Putamen (tissue), 1 donor: ENCODE data around the gene NFKBIL1.
"Not testable (repeated sequence)": the region's sequence is repeated elsewhere in the genome, so short reads cannot be mapped to it uniquely, and the experiment has no call there.

ENCODE experiments used
- DNase-seq: peaks from one replicate; pipeline ENCODE4 v3.0.0-alpha.2; 2016; ENCODE audit warnings: low spot score

Gene NFKBIL1

GRCh38 chr6:31546958-31547726 is at the start of gene NFKBIL1:
Gene NFKBIL1, plus strand, starts transcription at chr6:31547608. Its CDS starts 87 bp downstream, at chr6:31547695.
- DNase-seq: peak; percentile 98

DNA sequence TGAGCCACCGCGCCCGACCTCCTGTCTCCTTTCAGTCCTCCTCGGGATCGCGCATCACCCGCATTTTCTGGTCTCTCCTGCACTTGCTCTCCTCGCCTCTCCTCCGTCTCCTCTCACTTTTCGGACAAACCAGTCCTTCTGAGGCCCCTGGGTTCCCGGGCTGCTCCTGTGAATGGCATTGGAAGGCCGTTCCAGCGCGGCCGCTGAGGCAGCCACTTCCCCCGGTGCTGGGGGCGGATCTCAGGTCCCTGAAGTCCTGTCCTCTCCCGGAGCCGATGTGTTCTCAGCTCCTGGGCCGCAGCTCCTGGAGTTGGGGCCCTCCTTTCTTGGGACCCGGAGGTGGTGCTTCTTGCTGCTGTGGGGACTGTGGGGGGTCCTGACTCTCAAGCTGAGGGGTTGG is 48.7 kb upstream of the NFKBIL1 start:
- no peak for DNase-seq

DNA sequence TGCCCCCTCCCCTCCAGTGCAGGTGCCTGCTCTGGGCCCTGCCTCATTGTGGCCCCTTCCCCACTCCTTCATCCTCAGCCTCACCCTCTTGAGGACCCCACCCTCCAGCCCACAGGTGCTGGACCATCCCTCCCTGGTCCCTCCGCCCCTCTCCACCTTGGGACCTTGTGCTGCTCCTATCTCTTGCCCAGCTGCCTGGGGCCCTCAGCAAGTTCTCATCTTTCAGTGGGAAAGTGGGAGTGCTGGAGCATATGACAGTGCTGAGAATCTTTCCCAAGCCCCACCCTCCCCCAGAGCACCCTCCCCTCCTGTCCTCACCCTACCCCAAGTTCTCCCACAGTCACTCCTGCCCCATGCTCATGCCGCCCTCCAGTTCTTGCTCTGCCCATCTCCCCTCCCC is 47.8 kb upstream of the NFKBIL1 start:
- not testable (repeated sequence) for DNase-seq

GRCh38 chr6:31502586-31502985 is 44.8 kb upstream of the NFKBIL1 start:
- DNase-seq: no peak

- DNase-seq: not testable (repeated sequence)
These were observed 38.4 kb upstream of the NFKBIL1 start for GRCh38 chr6:31509036-31509435.

- DNase-seq: no peak
These were observed 37.4 kb upstream of the NFKBIL1 start for GRCh38 chr6:31510007-31510406.

DNA sequence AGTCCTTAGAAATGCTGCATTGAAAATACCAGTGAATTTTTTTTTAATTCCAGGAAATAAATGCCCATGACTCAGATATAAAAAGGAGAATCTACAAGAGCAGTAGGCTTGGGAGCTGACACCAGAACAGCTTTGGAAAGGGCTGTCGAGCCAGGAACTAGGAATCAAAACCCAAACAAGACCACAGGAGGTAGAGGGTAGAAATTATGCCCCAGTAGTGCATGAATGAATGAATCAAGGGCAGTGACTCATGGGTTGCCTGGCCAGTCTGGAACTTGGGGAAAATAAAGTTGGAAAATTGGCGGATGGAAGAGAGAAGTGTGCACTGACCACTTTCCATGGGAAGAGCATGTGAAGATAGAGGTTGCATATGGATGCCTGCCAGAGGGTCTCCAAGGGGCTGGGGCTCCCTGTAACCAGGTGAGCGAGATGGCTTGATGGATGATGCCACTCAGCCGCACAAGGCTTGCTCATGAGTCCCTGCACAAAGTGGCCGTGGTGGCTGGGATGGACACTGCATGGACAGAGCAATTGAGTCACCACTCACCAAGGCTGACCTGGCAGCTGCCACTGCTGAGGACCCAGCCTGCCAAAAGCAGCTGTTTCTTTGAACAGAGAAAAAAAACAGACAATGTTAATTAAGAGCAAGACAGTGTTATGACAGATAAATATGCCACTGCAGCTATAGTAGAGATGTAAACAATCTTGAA is 33.8 kb upstream of the NFKBIL1 start:
- DNase-seq: no peak

- no peak for DNase-seq
These were observed 25.6 kb upstream of the NFKBIL1 start for GRCh38 chr6:31521835-31522234.

- DNase-seq: no peak
These were observed 21.9 kb upstream of the NFKBIL1 start for GRCh38 chr6:31525553-31525931.

GRCh38 chr6:31525932-31526591 is 21.3 kb upstream of the NFKBIL1 start:
- DNase-seq: no peak

DNA sequence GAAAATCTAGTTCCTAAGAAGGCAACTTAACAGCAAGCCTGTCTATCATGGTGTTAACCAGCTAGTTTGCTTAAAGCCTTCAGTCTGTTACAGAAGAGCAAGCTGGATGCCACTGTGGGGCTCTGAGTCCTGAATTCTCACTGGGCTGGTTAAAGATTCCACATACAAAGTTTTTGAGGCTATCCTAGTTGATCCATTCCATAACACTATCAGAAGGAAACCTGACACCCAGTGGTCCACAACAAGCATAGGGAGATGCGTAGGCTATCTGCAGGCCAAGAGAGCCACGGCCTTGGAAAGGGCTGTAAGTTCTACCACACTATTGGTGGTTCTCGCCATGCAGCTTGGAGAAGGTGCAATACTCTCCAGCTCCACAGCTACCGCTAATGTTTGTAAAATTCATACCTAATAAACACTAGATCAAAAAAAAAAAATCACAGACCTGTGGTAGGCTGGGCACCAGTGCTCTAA is 19.1 kb upstream of the NFKBIL1 start:
- DNase-seq: no peak

DNA sequence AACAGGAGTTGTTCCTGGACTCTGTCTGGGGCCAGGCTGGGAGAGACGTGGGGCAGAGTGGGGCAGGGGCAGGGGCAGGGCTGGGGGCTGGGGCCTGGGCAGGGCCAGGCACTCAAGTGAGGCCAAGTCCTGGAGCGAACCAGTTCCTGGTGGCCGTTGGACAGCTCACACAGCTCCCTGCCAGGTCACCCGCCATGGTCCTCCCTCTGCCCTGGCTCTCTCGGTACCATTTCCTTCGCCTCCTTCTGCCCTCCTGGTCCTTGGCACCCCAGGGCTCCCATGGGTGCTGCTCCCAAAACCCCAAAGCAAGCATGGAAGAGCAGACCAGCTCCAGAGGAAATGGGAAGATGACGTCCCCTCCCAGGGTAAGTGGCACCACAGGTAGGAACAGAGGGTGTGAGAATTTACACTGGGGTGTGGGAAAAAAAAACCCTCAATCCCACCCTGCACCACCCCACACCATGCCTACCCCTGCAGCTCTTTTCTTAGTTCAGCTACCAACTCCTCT is 18.5 kb upstream of the NFKBIL1 start, which contains the start of gene MCCD1:
MCCD1 (plus strand) TSS at position 142 of the 508 bp plus-strand sequence; CDS start at position 195, 53 bp downstream.
- no peak for DNase-seq

DNA sequence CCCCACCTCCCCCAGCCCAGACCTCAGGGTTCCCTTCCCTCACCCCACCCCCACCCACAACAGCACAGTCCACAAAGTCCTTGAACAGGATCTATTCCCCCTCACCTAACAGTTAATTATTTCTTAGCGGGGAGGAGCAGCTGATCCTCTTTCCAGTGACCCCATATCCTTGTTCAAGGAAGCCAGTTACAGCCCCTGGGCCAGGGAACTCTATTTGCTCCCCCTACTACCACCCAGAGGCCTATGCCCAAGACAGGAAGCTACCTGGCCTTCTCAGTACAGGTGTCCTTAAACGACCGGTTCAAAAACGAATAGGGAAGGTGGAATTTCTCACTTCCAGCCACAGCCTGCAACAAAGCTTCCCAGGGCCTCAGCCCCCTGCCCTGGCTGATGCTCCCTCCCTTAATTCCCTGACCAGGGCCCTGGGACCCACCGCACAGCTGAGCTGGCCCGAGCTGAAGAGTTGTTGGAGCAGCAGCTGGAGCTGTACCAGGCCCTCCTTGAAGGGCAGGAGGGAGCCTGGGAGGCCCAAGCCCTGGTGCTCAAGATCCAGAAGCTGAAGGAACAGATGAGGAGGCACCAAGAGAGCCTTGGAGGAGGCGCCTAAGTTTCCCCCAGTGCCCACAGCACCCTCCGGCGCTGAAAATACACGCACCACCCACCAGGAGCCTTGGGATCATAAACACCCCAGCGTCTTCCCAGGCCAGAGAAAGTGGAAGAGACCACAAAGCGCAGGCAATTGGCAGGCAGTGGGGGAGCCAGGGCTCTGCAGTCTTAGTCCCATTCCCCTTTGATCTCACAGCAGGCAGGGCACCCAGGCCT is 17.9 kb upstream of the NFKBIL1 start:
- no peak for DNase-seq

GRCh38 chr6:31530659-31531058 is 16.7 kb upstream of the NFKBIL1 start:
- no peak for DNase-seq

DNA sequence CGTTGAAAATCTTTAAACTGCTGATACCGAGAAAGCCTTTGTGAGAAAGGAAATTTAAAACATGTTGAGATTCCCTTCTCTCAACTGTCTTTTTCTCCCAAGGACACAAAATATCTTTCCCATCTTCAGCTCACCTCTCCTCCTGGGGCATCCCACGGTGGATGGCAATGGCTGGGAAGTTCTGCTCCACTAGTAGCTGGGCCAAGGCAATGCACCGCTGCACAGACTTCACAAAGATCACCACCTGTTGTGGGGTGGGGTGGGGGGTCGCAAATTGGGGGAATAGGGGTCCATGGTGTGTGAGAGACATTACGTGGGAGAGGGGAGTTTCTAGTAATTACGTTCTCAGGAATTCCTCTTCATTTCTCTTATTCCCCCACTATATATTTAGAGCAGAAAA is 16.2 kb upstream of the NFKBIL1 start:
- no peak for DNase-seq

GRCh38 chr6:31531771-31532643 is 15.4 kb upstream of the NFKBIL1 start:
- no peak for DNase-seq

GRCh38 chr6:31532644-31533454 is 14.6 kb upstream of the NFKBIL1 start:
- DNase-seq: no peak

GRCh38 chr6:31533455-31533841 is 14.0 kb upstream of the NFKBIL1 start:
- no peak for DNase-seq

- DNase-seq: no peak
These were observed 13.4 kb upstream of the NFKBIL1 start for GRCh38 chr6:31534011-31534410.
